HG02678 (cell line): ENCODE measurements around the gene ARHGAP31.
A peak's percentile ranks its signal among the peaks of the same experiment; 100 is the strongest.

Source experiments
- ATAC-seq: cut with Tn5 transposase; IDR thresholded peaks from one replicate; pipeline ENCODE4 v1.9.1; 2021; ENCODE audit warnings: mild to moderate bottlenecking, moderate library complexity; ENCODE audit not compliant: unreplicated experiment

Gene ARHGAP31

DNA sequence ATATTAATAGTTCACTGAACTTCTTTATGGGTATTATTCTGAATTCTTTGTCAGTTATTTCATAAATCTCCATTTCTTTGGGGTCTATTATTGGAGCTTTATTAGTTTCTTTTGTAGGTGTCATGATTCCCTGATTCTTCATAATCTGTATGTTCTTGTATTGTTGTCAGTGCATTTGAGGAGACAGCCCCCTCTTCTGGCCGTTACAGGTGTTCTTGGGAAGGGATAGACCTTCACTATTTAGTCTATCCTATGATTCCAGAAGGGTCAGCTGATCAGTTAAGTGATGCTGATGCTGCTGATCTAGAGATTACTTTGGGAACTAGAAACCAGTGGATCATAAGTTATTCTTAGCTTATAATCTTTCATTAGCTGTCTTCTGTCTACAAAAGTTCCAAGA lies 134.4 kb downstream of the ARHGAP31 start:
- no peak for ATAC-seq

DNA sequence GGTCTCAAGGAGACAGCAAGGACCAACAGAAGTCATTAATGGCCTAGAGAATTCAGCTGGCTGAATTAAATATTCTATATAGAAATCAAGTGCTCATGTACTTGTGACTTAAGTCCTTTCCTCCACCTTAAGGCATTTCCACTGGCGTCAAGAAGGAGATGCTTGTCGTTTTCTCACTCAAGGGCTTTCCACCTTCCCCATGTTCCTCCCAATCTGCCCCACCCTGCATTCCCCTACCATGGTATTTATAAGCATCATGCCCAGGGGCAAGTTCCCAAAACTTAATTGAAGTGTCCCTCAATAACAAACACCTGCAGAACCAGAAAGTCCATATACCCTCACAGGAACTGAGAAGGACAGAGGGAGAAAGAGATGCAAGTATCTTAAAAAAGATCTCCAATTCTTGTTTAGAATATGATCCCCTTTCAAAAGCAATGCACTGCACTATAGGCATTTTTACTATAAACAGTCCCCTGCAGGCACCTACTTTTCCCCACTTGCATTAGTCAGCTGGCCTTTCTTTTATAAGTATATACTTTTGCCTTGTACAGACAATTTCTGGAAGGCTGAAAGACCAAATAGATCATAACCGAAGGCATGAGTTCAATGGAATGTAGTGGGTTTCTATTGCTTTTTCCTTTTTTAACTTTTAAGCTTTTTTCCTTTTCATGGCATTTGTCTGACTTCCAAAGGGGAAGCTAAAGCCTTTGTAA lies 139.6 kb downstream of the ARHGAP31 start:
- ATAC-seq: no peak

DNA sequence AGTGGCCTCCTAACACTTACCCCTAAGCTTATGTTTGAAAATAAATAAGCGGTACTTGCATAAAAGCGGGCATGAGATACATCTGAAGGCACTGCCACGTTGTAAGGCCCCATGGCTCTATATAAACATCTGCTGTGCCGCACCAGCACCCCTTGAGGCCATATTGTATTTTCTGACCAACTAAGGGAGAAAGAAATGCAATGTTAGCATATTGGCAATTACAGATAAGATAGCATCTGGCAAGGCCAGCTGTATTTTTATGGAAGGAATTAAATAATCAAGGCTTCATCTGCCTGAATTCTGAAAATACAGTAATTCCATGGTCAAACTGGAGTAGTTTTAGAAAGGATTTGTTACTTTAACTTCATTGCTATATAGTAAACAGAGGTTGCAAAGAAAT lies 140.5 kb downstream of the ARHGAP31 start:
- no peak for ATAC-seq

DNA sequence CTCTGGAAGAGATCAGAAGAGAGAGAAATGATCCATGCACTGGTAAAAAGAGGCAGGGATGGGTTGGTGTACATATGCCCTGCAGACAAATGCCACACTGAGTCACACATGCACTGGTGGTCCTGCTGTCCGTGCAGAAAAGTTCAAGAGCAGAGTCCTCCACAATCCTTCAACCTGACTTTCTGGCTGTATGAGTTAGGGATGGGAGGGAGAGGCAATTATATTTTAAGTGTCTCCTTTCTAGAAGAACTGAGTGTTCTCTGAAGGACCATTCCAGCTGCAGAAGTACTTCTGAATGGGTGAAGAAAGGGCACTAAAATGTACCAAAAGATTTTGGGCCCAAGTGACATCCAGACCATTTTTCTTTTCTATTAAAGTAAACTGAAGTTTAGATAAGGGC lies 142.8 kb downstream of the ARHGAP31 start:
- ATAC-seq: no peak

DNA sequence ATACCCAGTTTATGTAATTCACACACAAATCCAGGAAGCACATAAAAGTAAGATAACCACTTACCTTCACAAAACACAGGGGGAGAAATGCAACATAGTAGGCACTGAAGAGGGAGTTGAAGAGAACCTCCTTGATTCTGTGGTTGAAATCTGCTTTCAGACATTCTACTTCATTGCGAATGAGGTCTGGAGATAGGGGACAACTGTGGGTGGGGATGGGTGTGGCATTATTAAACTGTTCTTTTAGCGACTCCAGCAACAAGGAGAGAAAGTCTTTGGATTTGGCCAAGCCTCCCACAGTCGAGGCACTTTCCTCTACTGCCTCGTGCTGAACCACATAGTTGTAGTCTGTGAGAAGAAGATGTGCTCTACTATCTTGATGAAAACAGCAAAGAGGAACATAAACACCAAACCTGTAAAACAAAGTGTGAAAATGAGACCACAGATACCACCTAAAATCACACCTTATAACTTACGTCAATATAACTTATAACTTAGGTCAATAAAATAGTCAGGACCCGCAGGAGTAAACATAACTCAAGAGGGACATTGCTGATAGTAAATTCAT lies 143.6 kb downstream of the ARHGAP31 start:
- ATAC-seq: no peak

DNA sequence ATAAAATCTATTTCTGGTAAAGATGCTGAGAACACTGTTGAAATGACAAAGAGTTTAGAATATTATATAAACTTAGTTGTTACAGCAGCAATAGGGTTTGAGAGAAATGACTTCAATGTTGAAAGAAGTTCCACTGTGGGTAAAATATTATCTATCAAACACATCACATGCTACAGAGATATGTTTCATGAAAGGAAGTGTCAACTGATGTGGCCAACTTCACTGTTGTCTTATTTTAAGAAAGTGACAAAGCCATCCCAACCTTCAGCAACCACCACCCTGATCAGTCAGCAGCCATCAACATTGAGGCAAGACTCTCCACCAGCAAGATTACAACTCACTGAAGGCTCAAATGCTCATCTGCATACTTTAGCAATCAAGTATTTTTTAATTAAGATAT lies 149.0 kb downstream of the ARHGAP31 start:
- no peak for ATAC-seq

DNA sequence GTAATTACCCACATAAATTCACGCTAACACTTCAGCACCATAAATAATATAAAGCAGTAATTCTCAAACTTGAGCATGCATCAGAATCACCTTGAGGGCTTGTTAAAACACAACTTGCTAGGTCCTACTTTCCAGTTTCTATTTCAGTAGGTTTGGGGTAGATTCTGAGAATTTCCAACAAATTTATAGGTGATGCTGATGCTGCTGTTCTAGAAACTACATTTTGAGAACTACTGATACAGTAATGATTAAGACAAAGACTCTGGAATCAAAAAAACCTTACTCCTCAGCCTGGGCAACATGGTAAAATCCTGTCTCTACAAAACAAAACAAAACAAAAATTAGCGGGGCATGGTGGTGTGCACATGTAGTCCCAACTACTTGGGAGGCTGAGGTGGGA lies 150.4 kb downstream of the ARHGAP31 start:
- ATAC-seq: no peak

DNA sequence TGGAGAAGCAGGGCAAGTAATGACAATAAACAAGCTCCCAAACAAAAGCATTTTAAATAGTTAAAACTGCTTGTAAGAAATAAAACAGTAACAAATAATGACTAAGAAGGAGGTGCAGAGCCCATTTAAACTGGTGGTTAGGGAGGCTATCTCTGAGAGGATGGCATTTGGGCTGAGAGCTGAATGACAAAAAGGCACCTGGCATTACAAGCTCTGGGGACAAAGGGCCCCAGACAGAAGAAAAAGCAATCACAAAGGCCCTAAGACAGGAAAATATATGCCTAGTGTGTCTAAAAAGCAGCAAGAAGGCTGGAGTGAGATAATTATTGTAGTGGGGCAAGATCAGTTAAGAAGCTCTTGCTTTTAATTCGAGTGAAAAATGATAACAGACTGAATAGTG lies 159.6 kb downstream of the ARHGAP31 start:
- no peak for ATAC-seq

DNA sequence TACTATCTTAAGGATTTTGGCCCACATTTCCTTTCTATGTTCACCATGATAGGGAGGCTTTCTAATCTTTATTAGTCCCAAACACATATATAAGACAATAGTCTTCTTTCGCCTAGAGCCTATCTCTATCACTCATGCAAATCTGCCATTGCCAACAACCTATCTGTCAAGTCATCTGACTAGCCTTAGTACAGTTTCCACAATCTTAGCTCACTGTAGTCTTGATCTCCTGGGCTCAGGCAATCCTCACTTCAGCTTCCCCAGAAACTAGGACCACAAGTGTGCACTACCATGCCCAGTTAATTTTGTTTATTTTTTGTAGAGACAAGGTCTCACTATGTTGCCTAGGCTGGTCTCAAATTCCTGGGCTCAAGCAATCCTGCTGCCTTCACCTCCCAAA lies 162.3 kb downstream of the ARHGAP31 start:
- no peak for ATAC-seq

DNA sequence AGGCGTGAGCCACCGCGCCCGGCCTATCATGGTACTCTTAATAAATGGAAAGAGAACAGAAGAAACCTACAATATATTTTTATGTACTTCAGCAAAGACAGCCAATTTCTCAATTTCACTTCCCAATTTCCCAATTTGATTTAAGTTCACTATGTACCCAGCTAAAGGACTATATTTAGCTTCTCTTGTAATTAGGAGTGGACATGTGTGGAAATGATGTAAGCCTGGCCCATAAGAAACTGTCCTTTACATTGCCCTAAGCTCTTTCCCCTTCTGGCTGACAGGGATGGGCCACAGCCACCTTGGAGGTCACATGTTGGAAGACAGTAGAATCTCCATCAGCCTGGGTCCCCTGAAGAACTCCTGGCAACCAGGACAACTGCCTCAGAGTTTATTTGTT lies 163.1 kb downstream of the ARHGAP31 start:
- ATAC-seq: no peak

DNA sequence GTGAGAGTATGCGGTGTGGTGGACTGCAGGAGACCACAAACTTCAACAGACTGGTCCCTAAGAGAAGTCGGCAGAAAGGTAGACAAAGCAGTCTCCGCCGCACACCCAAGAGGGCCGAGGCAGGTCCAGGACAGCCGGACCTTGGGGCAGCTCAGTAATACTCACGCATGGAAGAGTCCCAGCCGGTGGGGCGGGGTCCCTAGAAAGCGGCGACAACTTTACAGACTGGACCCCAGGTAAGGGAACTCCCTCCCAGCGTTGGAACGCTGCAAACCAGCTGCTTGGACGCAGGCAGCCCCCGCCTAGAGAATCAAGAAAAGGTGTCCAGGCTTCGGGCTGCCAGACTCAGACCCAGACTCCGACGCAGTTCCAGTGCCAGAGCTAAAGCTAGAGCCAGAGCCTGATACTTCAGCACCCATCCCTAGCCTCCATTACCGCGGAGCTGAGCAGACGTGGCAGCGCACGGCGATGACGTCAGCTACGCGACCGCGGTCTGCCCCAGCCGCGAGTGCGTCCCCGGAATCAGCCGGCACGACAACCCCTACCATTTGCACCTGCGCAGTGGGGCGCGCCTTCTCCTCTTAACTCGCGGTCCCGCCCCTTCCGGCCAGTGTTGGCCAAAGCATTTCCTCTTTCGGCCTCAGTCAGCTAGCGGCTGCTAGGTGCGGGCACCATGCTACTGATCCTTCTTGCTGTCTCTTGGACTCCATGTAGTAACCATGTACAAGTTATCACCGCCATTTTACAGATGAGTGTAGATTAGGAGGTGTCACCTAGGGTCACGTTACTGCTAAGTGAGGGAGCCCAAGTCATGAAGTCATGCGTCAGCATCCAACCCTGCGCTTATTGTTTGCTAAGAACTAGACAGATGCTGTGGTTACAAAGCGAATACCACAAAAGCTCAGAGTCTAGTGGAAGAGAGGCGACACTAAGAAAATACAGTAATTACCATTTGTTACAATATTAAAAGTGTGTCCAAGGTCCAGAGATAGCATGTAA lies 169.3 kb downstream of the ARHGAP31 start, which contains the start of gene TMEM39A:
Gene TMEM39A, minus strand, starts transcription at position 445 of the 999 bp plus-strand sequence. CDS start 1,541 bp downstream, outside the sequence.
- peak; percentile 94 for ATAC-seq

DNA sequence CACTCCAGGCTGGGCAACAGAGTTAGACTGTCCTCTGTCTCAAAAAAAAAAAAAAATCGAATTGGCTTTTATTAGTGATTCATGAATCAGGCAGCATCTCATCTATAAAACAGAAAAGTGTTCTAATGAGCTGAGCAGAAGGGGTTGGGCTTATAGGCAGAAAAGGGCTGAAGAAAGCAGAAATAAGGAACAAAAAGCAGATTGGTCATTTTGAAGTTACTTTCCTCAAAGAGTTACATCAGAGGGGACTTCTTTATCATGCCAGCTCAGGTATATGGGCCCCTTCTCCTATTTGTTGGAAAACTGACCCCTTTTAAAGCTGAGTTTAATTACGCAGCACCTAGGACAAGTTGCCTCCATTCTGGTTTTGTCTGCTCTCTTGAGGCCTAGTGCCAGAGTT lies 173.9 kb downstream of the ARHGAP31 start:
- no peak for ATAC-seq

DNA sequence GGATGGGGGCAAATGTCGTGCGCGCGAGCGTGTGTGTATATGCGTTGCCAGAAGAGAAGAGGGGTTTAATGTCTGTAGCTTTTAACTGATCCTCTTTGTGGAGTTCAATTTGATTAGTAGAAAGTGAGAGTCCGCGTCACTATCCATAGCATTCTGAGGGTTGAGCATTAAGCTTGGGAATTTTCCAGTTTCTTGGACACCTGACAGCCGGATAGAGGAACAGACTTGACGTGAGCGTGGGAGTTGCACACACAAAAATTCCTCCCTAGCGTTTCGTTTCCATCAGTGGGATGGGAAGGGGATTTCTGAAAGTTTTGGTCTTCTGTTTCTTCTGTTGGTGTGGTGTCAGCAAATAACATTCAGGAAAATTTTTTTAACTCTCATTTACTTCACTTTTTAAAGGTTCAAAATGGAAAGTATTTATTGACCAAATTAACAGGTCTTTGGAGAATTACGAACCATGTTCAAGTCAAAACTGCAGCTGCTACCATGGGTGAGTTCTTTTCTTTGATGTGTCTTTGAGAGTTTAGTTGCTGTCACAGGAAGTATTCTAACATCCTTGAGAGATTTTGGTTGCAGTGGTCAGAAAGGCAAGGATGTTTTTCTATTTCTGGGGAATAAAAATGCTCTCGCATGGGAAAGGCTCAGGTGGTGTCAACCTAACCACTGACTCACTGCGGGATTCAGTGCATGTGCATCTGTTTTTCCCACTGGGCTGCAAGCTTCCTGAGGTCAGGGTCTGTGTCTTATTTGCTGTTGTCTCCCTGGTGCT lies 175.4 kb downstream of the ARHGAP31 start:
- ATAC-seq: no peak
